ENCODE measurements around the gene PLCD1.

DNA sequence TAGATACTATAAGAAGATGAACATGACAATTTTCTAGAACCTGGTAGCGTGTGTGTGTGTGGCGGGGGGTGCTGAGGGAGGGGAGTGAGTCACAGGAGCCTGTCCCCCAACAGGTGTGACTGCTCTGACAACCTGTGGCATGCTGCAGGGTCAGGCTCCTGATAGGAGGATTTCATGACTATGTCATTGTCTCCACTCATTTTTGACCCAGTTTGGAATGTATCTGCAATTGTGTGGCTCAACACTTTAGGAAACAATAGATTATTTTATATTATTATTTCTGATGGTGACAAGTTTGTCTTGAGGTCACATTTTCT is 48.1 kb downstream of the PLCD1 start:
- TF ChIP-seq, protein P1, sequence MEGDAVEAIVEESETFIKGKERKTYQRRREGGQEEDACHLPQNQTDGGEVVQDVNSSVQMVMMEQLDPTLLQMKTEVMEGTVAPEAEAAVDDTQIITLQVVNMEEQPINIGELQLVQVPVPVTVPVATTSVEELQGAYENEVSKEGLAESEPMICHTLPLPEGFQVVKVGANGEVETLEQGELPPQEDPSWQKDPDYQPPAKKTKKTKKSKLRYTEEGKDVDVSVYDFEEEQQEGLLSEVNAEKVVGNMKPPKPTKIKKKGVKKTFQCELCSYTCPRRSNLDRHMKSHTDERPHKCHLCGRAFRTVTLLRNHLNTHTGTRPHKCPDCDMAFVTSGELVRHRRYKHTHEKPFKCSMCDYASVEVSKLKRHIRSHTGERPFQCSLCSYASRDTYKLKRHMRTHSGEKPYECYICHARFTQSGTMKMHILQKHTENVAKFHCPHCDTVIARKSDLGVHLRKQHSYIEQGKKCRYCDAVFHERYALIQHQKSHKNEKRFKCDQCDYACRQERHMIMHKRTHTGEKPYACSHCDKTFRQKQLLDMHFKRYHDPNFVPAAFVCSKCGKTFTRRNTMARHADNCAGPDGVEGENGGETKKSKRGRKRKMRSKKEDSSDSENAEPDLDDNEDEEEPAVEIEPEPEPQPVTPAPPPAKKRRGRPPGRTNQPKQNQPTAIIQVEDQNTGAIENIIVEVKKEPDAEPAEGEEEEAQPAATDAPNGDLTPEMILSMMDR (IDR thresholded peaks at IDR 0.05; ENCODE audit: low read depth, low read length), result no peak
- TF ChIP-seq EZH2phosphoT487 (IDR thresholded peaks at IDR 0.05; ENCODE audit: low read depth), result no peak

All from OCI-LY3 (cell line).